ENCODE measurements around the gene CORO2A.

DNA sequence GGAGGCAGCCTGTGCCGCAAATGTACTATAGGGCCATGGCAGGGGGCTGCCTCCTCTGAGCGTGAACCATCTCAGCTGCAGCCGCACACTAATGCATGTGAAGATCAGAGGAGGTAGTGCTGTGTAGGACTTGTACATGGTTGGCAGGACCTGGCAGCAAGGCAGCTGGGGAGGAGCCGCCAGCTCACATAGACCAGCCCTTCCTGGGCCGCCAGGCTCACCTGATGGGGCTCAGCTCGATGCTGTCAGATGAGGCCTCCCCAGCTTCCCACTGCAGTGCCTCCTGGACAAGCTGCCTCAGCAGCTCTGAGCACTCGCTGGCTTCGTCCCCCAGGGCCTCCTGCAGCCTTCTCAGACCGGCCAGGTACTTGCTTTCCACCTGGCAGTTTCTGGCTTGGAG lies 18.0 kb upstream of the CORO2A start:
- TF ChIP-seq, protein P1, sequence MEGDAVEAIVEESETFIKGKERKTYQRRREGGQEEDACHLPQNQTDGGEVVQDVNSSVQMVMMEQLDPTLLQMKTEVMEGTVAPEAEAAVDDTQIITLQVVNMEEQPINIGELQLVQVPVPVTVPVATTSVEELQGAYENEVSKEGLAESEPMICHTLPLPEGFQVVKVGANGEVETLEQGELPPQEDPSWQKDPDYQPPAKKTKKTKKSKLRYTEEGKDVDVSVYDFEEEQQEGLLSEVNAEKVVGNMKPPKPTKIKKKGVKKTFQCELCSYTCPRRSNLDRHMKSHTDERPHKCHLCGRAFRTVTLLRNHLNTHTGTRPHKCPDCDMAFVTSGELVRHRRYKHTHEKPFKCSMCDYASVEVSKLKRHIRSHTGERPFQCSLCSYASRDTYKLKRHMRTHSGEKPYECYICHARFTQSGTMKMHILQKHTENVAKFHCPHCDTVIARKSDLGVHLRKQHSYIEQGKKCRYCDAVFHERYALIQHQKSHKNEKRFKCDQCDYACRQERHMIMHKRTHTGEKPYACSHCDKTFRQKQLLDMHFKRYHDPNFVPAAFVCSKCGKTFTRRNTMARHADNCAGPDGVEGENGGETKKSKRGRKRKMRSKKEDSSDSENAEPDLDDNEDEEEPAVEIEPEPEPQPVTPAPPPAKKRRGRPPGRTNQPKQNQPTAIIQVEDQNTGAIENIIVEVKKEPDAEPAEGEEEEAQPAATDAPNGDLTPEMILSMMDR (IDR thresholded peaks at IDR 0.05) = no peak
- no peak for TF ChIP-seq POLR2AphosphoS5 (IDR thresholded peaks at IDR 0.05)
- no peak for TF ChIP-seq EP300 (IDR thresholded peaks at IDR 0.05)
- TF ChIP-seq POLR2A (IDR thresholded peaks at IDR 0.05) = no peak
